ENCODE measurements around the gene CTAG1A. TPM values are rescaled to one million over a fixed set of nuclear protein-coding genes. Genes with fewer than 3 reads are reported as not detected.

The CTAG1A gene
- total and polyA plus RNA-seq, 9 of the 15 experiments (the other 6 are each of a cell fraction or from before 2014, with no cell fraction given): 0.32 TPM; not detected in 8

DNA sequence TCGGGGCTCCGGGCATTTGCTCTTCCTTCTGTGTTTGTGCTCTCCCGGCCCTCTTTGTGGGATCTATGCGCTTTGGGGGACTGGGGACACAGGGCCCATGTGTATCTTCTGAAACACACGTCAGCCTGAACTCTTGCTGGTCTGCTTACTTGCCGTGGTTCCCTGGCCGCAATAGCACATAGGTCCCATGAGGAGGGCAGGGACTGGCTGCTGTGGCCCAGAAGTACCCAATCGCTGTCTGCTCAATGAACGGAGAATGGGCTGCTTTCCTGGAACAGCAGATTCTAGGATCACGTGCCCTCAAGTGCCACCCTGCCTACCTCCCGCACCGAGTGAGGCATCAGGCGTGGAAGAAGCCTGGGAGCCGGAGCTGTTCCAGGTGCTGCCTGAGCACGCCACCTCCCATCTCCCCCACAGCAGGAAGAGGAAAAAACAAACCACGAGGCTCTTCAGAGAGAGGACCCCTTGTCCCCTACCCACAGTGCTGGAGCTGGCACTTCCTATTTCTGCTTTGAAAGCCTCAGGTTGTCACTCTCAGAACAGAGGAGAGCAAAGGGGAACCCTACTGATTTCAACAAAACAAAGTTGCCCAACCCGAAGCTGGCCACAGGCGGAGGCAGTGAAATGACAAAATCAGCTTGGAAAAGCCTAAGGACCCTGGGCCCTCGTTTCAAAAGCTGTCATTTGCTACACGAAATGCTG lies 42.1 kb upstream of the CTAG1A start (continued):
- TF ChIP-seq, protein P1, sequence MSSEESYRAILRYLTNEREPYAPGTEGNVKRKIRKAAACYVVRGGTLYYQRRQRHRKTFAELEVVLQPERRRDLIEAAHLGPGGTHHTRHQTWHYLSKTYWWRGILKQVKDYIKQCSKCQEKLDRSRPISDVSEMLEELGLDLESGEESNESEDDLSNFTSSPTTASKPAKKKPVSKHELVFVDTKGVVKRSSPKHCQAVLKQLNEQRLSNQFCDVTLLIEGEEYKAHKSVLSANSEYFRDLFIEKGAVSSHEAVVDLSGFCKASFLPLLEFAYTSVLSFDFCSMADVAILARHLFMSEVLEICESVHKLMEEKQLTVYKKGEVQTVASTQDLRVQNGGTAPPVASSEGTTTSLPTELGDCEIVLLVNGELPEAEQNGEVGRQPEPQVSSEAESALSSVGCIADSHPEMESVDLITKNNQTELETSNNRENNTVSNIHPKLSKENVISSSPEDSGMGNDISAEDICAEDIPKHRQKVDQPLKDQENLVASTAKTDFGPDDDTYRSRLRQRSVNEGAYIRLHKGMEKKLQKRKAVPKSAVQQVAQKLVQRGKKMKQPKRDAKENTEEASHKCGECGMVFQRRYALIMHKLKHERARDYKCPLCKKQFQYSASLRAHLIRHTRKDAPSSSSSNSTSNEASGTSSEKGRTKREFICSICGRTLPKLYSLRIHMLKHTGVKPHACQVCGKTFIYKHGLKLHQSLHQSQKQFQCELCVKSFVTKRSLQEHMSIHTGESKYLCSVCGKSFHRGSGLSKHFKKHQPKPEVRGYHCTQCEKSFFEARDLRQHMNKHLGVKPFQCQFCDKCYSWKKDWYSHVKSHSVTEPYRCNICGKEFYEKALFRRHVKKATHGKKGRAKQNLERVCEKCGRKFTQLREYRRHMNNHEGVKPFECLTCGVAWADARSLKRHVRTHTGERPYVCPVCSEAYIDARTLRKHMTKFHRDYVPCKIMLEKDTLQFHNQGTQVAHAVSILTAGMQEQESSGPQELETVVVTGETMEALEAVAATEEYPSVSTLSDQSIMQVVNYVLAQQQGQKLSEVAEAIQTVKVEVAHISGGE (CRISPR knock-in tag; IDR thresholded peaks at IDR 0.05): no peak
- TF ChIP-seq LCOR (CRISPR knock-in tag; IDR thresholded peaks at IDR 0.05) (no peak), NR1H2 (CRISPR knock-in tag; IDR thresholded peaks at IDR 0.05) (no peak), CEBPB (tag; IDR thresholded peaks at IDR 0.05) (peak; percentile 62; the same call in 1 of the 2 replicates), CBFB (CRISPR knock-in tag; IDR thresholded peaks at IDR 0.05) (0 out of 2 replicates have a peak, but pooled peaks have one; percentile 43), RHOXF2B (CRISPR knock-in tag; conservative IDR thresholded peaks at IDR 0.05) (no peak), ARID1B (IDR thresholded peaks at IDR 0.05) (no peak), PRPF4 (IDR thresholded peaks at IDR 0.05; ENCODE audit: insufficient read depth, low read depth, low read length, poor library complexity, severe bottlenecking) (no peak), NCOA1 (IDR thresholded peaks at IDR 0.05; ENCODE audit: low read depth) (no peak), CHD4 (IDR thresholded peaks at IDR 0.05; ENCODE audit: insufficient read depth, insufficient replicate concordance, low read depth, low read length, poor library complexity, severe bottlenecking) (no peak), RBFOX2 (IDR thresholded peaks at IDR 0.05; ENCODE audit: low read depth, low read length) (peak; percentile 13; the same call in 1 of the 2 replicates), SRSF1 (IDR thresholded peaks at IDR 0.05; ENCODE audit: low read depth, low read length) (no peak), YBX1 (IDR thresholded peaks at IDR 0.05) (no peak), SPI1 (IDR thresholded peaks at IDR 0.05; ENCODE audit: borderline replicate concordance, low read depth, low read length) (peak; percentile 55; the same call in 1 of the 2 replicates), U2AF1 (optimal IDR thresholded peaks at IDR 0.05; ENCODE audit: low read depth, low read length) (no peak)
- TF ChIP-seq, protein P2, sequence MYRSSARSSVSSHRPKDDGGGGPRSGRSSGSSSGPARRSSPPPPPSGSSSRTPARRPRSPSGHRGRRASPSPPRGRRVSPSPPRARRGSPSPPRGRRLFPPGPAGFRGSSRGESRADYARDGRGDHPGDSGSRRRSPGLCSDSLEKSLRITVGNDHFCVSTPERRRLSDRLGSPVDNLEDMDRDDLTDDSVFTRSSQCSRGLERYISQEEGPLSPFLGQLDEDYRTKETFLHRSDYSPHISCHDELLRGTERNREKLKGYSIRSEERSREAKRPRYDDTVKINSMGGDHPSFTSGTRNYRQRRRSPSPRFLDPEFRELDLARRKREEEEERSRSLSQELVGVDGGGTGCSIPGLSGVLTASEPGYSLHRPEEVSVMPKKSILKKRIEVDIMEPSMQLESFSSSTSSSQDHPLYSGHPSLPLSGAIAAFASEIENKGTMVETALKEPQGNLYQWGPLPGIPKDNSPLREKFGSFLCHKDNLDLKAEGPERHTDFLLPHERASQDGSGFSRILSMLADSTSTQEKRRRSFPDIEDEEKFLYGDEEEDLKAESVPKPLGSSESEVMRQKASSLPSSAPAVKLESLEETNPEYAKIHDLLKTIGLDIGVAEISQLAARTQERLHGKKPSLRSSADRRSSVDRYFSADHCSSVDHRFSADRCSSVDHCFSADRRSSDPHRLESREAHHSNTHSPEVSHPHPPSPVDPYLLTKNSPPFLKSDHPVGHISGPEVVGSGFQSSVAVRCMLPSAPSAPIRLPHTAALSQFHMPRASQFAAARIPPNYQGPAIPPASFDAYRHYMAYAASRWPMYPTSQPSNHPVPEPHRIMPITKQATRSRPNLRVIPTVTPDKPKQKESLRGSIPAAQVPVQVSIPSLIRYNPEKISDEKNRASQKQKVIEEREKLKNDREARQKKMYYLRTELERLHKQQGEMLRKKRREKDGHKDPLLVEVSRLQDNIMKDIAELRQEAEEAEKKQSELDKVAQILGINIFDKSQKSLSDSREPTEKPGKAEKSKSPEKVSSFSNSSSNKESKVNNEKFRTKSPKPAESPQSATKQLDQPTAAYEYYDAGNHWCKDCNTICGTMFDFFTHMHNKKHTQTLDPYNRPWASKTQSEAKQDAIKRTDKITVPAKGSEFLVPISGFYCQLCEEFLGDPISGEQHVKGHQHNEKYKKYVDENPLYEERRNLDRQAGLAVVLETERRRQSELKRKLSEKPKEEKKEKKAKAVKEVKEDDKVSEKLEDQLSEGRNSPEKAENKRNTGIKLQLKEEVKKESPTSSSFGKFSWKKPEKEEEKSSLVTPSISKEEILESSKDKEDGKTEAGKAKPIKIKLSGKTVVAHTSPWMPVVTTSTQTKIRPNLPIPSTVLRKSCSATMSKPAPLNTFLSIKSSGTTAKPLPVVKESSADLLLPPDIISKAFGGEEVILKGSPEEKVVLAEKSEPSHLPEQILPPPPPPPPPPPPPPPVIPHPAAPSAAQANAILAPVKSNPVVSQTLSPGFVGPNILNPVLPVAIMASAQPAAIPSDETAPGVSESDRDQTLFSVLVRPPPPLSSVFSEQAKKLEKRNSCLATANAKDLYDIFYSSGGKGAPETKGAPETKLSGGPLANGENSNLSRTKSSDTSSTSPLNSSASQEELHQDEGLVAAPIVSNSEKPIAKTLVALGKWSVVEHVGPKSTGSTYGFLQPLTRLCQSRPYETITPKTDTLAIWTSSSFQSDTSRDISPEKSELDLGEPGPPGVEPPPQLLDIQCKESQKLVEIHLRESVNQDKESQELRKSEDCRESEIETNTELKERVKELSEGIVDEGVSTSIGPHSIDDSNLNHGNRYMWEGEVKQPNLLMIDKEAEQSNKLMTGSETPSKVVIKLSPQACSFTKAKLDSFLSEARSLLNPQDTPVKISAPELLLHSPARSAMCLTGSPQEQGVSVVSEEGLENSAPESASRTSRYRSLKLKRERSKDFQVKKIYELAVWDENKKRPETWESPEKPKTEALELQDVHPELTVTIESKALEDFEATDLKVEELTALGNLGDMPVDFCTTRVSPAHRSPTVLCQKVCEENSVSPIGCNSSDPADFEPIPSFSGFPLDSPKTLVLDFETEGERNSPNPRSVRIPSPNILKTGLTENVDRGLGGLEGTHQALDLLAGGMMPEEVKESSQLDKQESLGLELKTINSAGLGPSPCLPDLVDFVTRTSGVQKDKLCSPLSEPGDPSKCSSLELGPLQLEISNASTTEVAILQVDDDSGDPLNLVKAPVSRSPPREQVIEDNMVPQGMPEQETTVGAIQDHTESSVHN (IDR thresholded peaks at IDR 0.05; ENCODE audit: borderline replicate concordance in 1 of 2, low read depth in 1 of 2): no peak
